Measurements from ENCODE around the gene ID2.
A peak's percentile ranks its signal among the peaks of the same experiment; 100 is the strongest.

ID2 gene

DNA sequence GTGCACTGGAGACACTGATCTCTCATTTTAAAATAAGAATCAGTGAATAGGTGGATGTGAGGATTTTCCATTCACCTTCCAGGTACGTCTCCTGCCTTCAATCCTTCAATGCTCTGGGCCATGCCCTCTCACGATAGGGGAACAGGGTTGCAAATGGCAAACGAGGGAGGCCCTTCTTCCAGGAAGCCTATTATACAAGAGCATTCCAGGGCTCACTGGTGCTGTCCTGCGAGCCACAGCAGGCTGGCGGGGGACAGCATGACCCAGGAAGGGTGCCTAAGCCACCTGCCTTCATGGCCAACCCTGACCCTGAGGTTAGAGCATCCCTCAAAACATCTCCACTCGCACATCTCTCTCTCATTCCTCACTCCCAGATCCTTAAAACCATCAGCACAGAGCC lies 20.6 kb upstream of the ID2 start:
- Histone ChIP-seq H2BK5ac (ENCODE audit: low read length) (no peak overlapping the region), H2AK5ac (ENCODE audit: low read length) (no peak overlapping the region), H2BK15ac (replicated peaks; ENCODE audit: low read depth) (no peak overlapping the region), H2BK120ac (ENCODE audit: low read depth, low read length) (no peak overlapping the region), H3K4me1 (ENCODE audit: control insufficient read depth, low read depth, low read length) (no peaks in the 10 kb centered on the region), H3K18ac (ENCODE audit: low read length) (no peak overlapping the region), H3K27me3 (ENCODE audit: insufficient read depth, low read length, poor library complexity) (no peaks in the 10 kb centered on the region), H3K4me2 (ENCODE audit: low read length) (no peak overlapping the region), H3K9ac (ENCODE audit: low read length) (no peak overlapping the region), H3K79me2 (ENCODE audit: control insufficient read depth, insufficient read depth, low read length) (no peaks in the 10 kb centered on the region), H3K23ac (ENCODE audit: low read length) (no peak overlapping the region), H3K79me1 (ENCODE audit: low read length) (no peaks in the 10 kb centered on the region), H3K4me3 (ENCODE audit: low read length) (no peak overlapping the region), H3K4ac (ENCODE audit: low read depth, low read length) (no peak overlapping the region), H4K5ac (ENCODE audit: low read length) (no peak overlapping the region), H4K8ac (ENCODE audit: low read depth, low read length) (no peak overlapping the region), H3K27ac (ENCODE audit: low read depth, low read length) (no peak overlapping the region), H3K56ac (ENCODE audit: low read length) (no peak overlapping the region), H3K36me3 (ENCODE audit: control insufficient read depth, insufficient read depth, low read length) (no peaks in the 10 kb centered on the region)
- WGBS (ENCODE audit: extremely low coverage, insufficient coverage, low lambda C conversion rate): no CpG with 5 or more reads among the region's 6 CpGs
- no peak for DNase-seq

DNA sequence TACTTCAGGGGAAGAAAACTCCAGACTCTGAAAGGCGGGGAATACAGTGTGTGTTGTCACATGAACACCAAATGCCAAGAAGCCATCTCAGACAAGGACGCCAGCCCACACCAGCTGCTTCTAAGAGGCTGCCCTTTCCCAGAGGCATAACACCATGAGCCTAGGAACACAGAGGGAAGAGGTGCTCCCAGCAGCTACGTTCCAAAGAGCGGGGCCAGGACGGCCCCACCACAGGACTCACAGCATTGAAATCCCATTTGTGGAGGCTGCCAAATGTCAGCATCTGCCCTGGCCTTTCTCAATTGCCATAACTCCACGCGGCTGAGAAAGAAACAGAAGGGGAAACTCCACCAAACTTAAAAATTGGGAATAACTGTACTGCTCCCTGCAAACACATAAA lies 20.1 kb upstream of the ID2 start:
- DNase-seq: no peak
- H3K4me1 ChIP-seq (ENCODE audit: control insufficient read depth, low read depth, low read length): no peaks in the 10 kb centered on the region
- H2BK5ac ChIP-seq (ENCODE audit: low read length): no peak overlapping the region
- no peaks in the 10 kb centered on the region for H3K36me3 ChIP-seq (ENCODE audit: control insufficient read depth, insufficient read depth, low read length)
- H3K79me1 ChIP-seq (ENCODE audit: low read length): no peaks in the 10 kb centered on the region
- no peak overlapping the region for H3K9ac ChIP-seq (ENCODE audit: low read length)
- no peak overlapping the region for H3K27ac ChIP-seq (ENCODE audit: low read depth, low read length)
- WGBS (ENCODE audit: extremely low coverage, insufficient coverage, low lambda C conversion rate): no CpG with 5 or more reads among the region's 7 CpGs
- no peak overlapping the region for H2BK120ac ChIP-seq (ENCODE audit: low read depth, low read length)
- H3K79me2 ChIP-seq (ENCODE audit: control insufficient read depth, insufficient read depth, low read length): no peaks in the 10 kb centered on the region
- no peak overlapping the region for H3K23ac ChIP-seq (ENCODE audit: low read length)
- H3K4me3 ChIP-seq (ENCODE audit: low read length): no peak overlapping the region
- H3K4ac ChIP-seq (ENCODE audit: low read depth, low read length): no peak overlapping the region
- no peaks in the 10 kb centered on the region for H3K27me3 ChIP-seq (ENCODE audit: insufficient read depth, low read length, poor library complexity)
- no peak overlapping the region for H4K8ac ChIP-seq (ENCODE audit: low read depth, low read length)
- no peak overlapping the region for H4K5ac ChIP-seq (ENCODE audit: low read length)
- no peak overlapping the region for H3K18ac ChIP-seq (ENCODE audit: low read length)
- H2AK5ac ChIP-seq (ENCODE audit: low read length): no peak overlapping the region
- H3K4me2 ChIP-seq (ENCODE audit: low read length): no peak overlapping the region
- H2BK15ac ChIP-seq (replicated peaks; ENCODE audit: low read depth): no peak overlapping the region
- H3K56ac ChIP-seq (ENCODE audit: low read length): no peak overlapping the region

GRCh38 chr2:8662239-8662879 lies 19.5 kb upstream of the ID2 start:
- H3K27me3 ChIP-seq (ENCODE audit: insufficient read depth, low read length, poor library complexity): no peaks in the 10 kb centered on the region
- no peaks in the 10 kb centered on the region for H3K79me1 ChIP-seq (ENCODE audit: low read length)
- H2BK5ac ChIP-seq (ENCODE audit: low read length): no peak overlapping the region
- H4K5ac ChIP-seq (ENCODE audit: low read length): no peak overlapping the region
- no peak overlapping the region for H4K8ac ChIP-seq (ENCODE audit: low read depth, low read length)
- no peak overlapping the region for H3K4ac ChIP-seq (ENCODE audit: low read depth, low read length)
- no CpG with 5 or more reads among the region's 10 CpGs for WGBS (ENCODE audit: extremely low coverage, insufficient coverage, low lambda C conversion rate)
- no peak overlapping the region for H3K23ac ChIP-seq (ENCODE audit: low read length)
- no peak overlapping the region for H2AK5ac ChIP-seq (ENCODE audit: low read length)
- H2BK120ac ChIP-seq (ENCODE audit: low read depth, low read length): no peak overlapping the region
- DNase-seq: no peak
- no peaks in the 10 kb centered on the region for H3K79me2 ChIP-seq (ENCODE audit: control insufficient read depth, insufficient read depth, low read length)
- H3K27ac ChIP-seq (ENCODE audit: low read depth, low read length): no peak overlapping the region
- H3K56ac ChIP-seq (ENCODE audit: low read length): no peak overlapping the region
- no peak overlapping the region for H3K9ac ChIP-seq (ENCODE audit: low read length)
- no peak overlapping the region for H3K4me3 ChIP-seq (ENCODE audit: low read length)
- no peaks in the 10 kb centered on the region for H3K4me1 ChIP-seq (ENCODE audit: control insufficient read depth, low read depth, low read length)
- H3K36me3 ChIP-seq (ENCODE audit: control insufficient read depth, insufficient read depth, low read length): no peaks in the 10 kb centered on the region
- H3K18ac ChIP-seq (ENCODE audit: low read length): no peak overlapping the region
- H3K4me2 ChIP-seq (ENCODE audit: low read length): no peak overlapping the region
- H2BK15ac ChIP-seq (replicated peaks; ENCODE audit: low read depth): no peak overlapping the region

- Histone ChIP-seq H3K27me3 (ENCODE audit: insufficient read depth, low read length, poor library complexity) (no peaks in the 10 kb centered on the region), H3K4me3 (ENCODE audit: low read length) (no peak overlapping the region), H2BK15ac (replicated peaks; ENCODE audit: low read depth) (no peak overlapping the region), H3K4me1 (ENCODE audit: control insufficient read depth, low read depth, low read length) (no peaks in the 10 kb centered on the region), H4K8ac (ENCODE audit: low read depth, low read length) (no peak overlapping the region), H3K4me2 (ENCODE audit: low read length) (no peak overlapping the region), H2BK5ac (ENCODE audit: low read length) (no peak overlapping the region), H3K36me3 (ENCODE audit: control insufficient read depth, insufficient read depth, low read length) (no peaks in the 10 kb centered on the region), H3K23ac (ENCODE audit: low read length) (no peak overlapping the region), H3K56ac (ENCODE audit: low read length) (peak overlapping the region; percentile 34), H3K18ac (ENCODE audit: low read length) (no peak overlapping the region), H4K5ac (ENCODE audit: low read length) (no peak overlapping the region), H3K79me1 (ENCODE audit: low read length) (no peaks in the 10 kb centered on the region), H3K4ac (ENCODE audit: low read depth, low read length) (no peak overlapping the region), H3K79me2 (ENCODE audit: control insufficient read depth, insufficient read depth, low read length) (no peaks in the 10 kb centered on the region), H2AK5ac (ENCODE audit: low read length) (no peak overlapping the region), H3K27ac (ENCODE audit: low read depth, low read length) (no peak overlapping the region), H3K9ac (ENCODE audit: low read length) (no peak overlapping the region), H2BK120ac (ENCODE audit: low read depth, low read length) (no peak overlapping the region)
- no peak for DNase-seq
- no CpG with 5 or more reads among the region's 13 CpGs for WGBS (ENCODE audit: extremely low coverage, insufficient coverage, low lambda C conversion rate)
Observed at GRCh38 chr2:8663997-8664396, 17.9 kb upstream of the ID2 start.

- Histone ChIP-seq H3K4me2 (ENCODE audit: low read length) (no peak overlapping the region), H3K18ac (ENCODE audit: low read length) (no peak overlapping the region), H3K27ac (ENCODE audit: low read depth, low read length) (no peak overlapping the region), H3K36me3 (ENCODE audit: control insufficient read depth, insufficient read depth, low read length) (no peaks in the 10 kb centered on the region), H3K9ac (ENCODE audit: low read length) (no peak overlapping the region), H2AK5ac (ENCODE audit: low read length) (no peak overlapping the region), H2BK5ac (ENCODE audit: low read length) (no peak overlapping the region), H4K5ac (ENCODE audit: low read length) (no peak overlapping the region), H3K56ac (ENCODE audit: low read length) (no peak overlapping the region), H3K79me2 (ENCODE audit: control insufficient read depth, insufficient read depth, low read length) (no peaks in the 10 kb centered on the region), H3K4ac (ENCODE audit: low read depth, low read length) (no peak overlapping the region), H3K27me3 (ENCODE audit: insufficient read depth, low read length, poor library complexity) (no peaks in the 10 kb centered on the region), H2BK15ac (replicated peaks; ENCODE audit: low read depth) (no peak overlapping the region), H3K4me3 (ENCODE audit: low read length) (no peak overlapping the region), H3K23ac (ENCODE audit: low read length) (no peak overlapping the region), H3K79me1 (ENCODE audit: low read length) (no peaks in the 10 kb centered on the region), H2BK120ac (ENCODE audit: low read depth, low read length) (no peak overlapping the region), H4K8ac (ENCODE audit: low read depth, low read length) (no peak overlapping the region), H3K4me1 (ENCODE audit: control insufficient read depth, low read depth, low read length) (no peaks in the 10 kb centered on the region)
- no CpG with 5 or more reads among the region's 5 CpGs for WGBS (ENCODE audit: extremely low coverage, insufficient coverage, low lambda C conversion rate)
- DNase-seq: no peak
Observed at GRCh38 chr2:8666581-8666980, 15.3 kb upstream of the ID2 start.

DNA sequence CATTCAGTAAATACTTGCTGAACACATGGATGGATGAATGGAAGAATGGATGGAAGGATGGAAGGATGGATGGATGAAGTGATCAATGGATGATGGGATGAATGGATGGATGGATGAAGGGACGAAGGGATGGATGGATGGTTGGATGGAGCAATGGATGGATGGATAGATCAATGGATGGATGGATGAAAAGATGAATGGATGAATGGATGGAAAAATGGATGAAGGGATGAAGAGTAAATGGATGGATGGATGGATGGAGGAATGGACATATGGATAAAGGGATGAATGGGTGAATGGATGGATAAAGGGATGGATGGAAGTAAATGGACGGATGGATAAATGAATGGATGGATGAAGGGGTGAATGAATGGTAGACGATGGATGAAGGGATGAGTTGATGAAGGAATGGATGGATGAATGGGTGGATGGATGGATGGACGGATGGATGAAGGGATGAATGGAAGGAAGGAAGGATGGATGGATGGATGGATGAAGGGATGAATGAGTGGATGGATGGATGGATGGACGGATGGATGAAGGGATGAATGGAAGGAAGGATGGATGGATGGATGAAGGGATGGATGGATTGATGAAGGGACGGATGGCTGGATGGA lies 13.9 kb upstream of the ID2 start:
- Histone ChIP-seq H3K4me3 (ENCODE audit: low read length) (no peak overlapping the region), H2BK15ac (replicated peaks; ENCODE audit: low read depth) (no peak overlapping the region), H4K5ac (ENCODE audit: low read length) (no peak overlapping the region), H3K79me1 (ENCODE audit: low read length) (no peaks in the 10 kb centered on the region), H3K4me1 (ENCODE audit: control insufficient read depth, low read depth, low read length) (no peaks in the 10 kb centered on the region), H3K9ac (ENCODE audit: low read length) (no peak overlapping the region), H3K4me2 (ENCODE audit: low read length) (no peak overlapping the region), H2BK120ac (ENCODE audit: low read depth, low read length) (no peak overlapping the region), H3K18ac (ENCODE audit: low read length) (no peak overlapping the region), H2BK5ac (ENCODE audit: low read length) (no peak overlapping the region), H4K8ac (ENCODE audit: low read depth, low read length) (no peak overlapping the region), H3K27ac (ENCODE audit: low read depth, low read length) (no peak overlapping the region), H2AK5ac (ENCODE audit: low read length) (no peak overlapping the region), H3K27me3 (ENCODE audit: insufficient read depth, low read length, poor library complexity) (no peaks in the 10 kb centered on the region), H3K4ac (ENCODE audit: low read depth, low read length) (no peak overlapping the region), H3K79me2 (ENCODE audit: control insufficient read depth, insufficient read depth, low read length) (no peaks in the 10 kb centered on the region), H3K56ac (ENCODE audit: low read length) (no peak overlapping the region), H3K23ac (ENCODE audit: low read length) (no peak overlapping the region), H3K36me3 (ENCODE audit: control insufficient read depth, insufficient read depth, low read length) (no peaks in the 10 kb centered on the region)
- 100% methylated on average over 6 of the region's 6 CpGs for WGBS (ENCODE audit: extremely low coverage, insufficient coverage, low lambda C conversion rate)
- no peak for DNase-seq

Data from mesendoderm (in vitro differentiated cells).